ENCODE measurements around the gene RHNO1. TPM values are rescaled to one million over a fixed set of nuclear protein-coding genes. Genes with fewer than 3 reads are reported as not detected.

Gene RHNO1
- polyA plus RNA-seq, 1 donor from 2014 or later: 85.8 TPM

DNA sequence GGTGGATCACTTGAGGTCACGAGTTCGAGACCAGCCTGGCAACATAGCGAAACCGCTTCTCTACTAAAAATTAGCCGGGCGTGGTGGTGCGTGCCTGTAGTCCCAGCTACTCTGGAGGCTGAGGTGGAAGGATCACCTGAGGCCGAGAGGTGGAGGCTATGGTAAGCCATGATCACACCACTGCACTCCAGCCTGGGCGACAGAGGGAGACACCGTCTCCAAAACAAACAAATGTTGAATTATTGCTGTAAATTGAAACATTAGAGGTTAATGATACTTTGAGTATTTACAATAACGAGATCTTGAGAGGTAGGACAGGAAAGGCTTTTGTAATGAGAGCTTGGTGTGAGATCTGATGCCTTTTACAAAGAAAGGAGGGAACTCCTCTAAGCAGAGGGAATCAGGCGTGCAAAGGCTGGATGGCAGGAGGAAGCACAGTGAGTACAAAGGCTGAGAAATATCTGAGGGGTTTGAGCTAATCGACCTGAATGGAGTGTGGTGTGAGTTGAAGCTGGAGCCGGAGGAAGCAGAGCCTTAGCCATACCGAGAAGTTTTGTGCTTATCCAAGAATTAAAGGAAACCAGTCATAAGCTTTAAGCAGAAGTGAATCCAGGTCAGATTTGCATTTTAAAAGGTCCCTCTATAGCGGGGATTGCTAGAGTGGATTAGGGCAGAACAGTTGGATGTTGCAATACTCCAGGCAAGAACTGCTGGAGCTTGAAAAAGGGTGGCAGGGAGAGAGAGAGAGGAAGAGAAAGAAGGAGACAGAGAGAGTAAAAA, 1.1 kb downstream of the RHNO1 start:
- peak overlapping the region; percentile 81 for H2AFZ ChIP-seq (ENCODE audit: low read depth, low read length)
- peak overlapping the region; percentile 80 for H3K27ac ChIP-seq (ENCODE audit: low read length)
- no peaks in the 10 kb centered on the region for H3F3A ChIP-seq (ENCODE audit: insufficient read depth, low read length, poor library complexity, severe bottlenecking)
- H3K79me2 ChIP-seq (replicated peaks; ENCODE audit: insufficient read depth, low read length): peaks cover 32% of the 10 kb centered on the region
- H3K27me3 ChIP-seq (ENCODE audit: insufficient read depth, low read depth, low read length): no peaks in the 10 kb centered on the region
- H4K20me1 ChIP-seq (ENCODE audit: insufficient read depth): no peaks in the 10 kb centered on the region
- peak overlapping the region; percentile 85 for H3K9ac ChIP-seq (ENCODE audit: low read length)
- peak overlapping the region; percentile 86 for H3K4me3 ChIP-seq (ENCODE audit: low read length)
- TF ChIP-seq TAF1 (IDR thresholded peaks at IDR 0.05; ENCODE audit: low read depth): no peak
- TF ChIP-seq MXI1 (conservative IDR thresholded peaks at IDR 0.05; ENCODE audit: poor library complexity, severe bottlenecking): no peak
- TF ChIP-seq, protein P1, sequence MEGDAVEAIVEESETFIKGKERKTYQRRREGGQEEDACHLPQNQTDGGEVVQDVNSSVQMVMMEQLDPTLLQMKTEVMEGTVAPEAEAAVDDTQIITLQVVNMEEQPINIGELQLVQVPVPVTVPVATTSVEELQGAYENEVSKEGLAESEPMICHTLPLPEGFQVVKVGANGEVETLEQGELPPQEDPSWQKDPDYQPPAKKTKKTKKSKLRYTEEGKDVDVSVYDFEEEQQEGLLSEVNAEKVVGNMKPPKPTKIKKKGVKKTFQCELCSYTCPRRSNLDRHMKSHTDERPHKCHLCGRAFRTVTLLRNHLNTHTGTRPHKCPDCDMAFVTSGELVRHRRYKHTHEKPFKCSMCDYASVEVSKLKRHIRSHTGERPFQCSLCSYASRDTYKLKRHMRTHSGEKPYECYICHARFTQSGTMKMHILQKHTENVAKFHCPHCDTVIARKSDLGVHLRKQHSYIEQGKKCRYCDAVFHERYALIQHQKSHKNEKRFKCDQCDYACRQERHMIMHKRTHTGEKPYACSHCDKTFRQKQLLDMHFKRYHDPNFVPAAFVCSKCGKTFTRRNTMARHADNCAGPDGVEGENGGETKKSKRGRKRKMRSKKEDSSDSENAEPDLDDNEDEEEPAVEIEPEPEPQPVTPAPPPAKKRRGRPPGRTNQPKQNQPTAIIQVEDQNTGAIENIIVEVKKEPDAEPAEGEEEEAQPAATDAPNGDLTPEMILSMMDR (IDR thresholded peaks at IDR 0.05; ENCODE audit: poor library complexity, severe bottlenecking): no peak
- no peak for TF ChIP-seq RAD21 (conservative IDR thresholded peaks at IDR 0.05)
- no peak for TF ChIP-seq EP300 (conservative IDR thresholded peaks at IDR 0.05; ENCODE audit: poor library complexity, severe bottlenecking)
- TF ChIP-seq POLR2AphosphoS5 (IDR thresholded peaks at IDR 0.05): no peak
- TF ChIP-seq REST (IDR thresholded peaks at IDR 0.05; ENCODE audit: borderline replicate concordance): no peak
- no peak for TF ChIP-seq SMC3 (conservative IDR thresholded peaks at IDR 0.05; ENCODE audit: poor library complexity)
- TF ChIP-seq EZH2 (IDR thresholded peaks at IDR 0.05; ENCODE audit: borderline replicate concordance, insufficient read depth, low read length, poor library complexity, severe bottlenecking): no peak
- H3K9me2 ChIP-seq (ENCODE audit: insufficient read depth, low read length): no peaks in the 10 kb centered on the region
- no peaks in the 10 kb centered on the region for H3K9me3 ChIP-seq (ENCODE audit: low read length)
- peak overlapping the region; percentile 74 for H3K4me2 ChIP-seq (ENCODE audit: low read length)
- no peaks in the 10 kb centered on the region for H3K36me3 ChIP-seq (ENCODE audit: insufficient read depth, low read length)

GRCh38 chr12:2879853-2880252, 2.8 kb downstream of the RHNO1 start:
- Histone ChIP-seq H3K9ac (ENCODE audit: low read length) (no peak overlapping the region), H3F3A (ENCODE audit: insufficient read depth, low read length, poor library complexity, severe bottlenecking) (no peaks in the 10 kb centered on the region), H3K27me3 (ENCODE audit: insufficient read depth, low read depth, low read length) (no peaks in the 10 kb centered on the region), H2AFZ (ENCODE audit: low read depth, low read length) (no peak overlapping the region), H3K4me2 (ENCODE audit: low read length) (no peak overlapping the region), H3K36me3 (ENCODE audit: insufficient read depth, low read length) (no peaks in the 10 kb centered on the region), H3K4me3 (ENCODE audit: low read length) (no peak overlapping the region), H3K79me2 (replicated peaks; ENCODE audit: insufficient read depth, low read length) (peaks cover 32% of the 10 kb centered on the region), H3K27ac (ENCODE audit: low read length) (no peak overlapping the region), H3K9me2 (ENCODE audit: insufficient read depth, low read length) (no peaks in the 10 kb centered on the region), H3K9me3 (ENCODE audit: low read length) (no peaks in the 10 kb centered on the region), H4K20me1 (ENCODE audit: insufficient read depth) (no peaks in the 10 kb centered on the region)
- TF ChIP-seq, protein P1 (IDR thresholded peaks at IDR 0.05; ENCODE audit: poor library complexity, severe bottlenecking): no peak
- no peak for TF ChIP-seq RAD21 (conservative IDR thresholded peaks at IDR 0.05)
- TF ChIP-seq POLR2AphosphoS5 (IDR thresholded peaks at IDR 0.05): no peak
- TF ChIP-seq EZH2 (IDR thresholded peaks at IDR 0.05; ENCODE audit: borderline replicate concordance, insufficient read depth, low read length, poor library complexity, severe bottlenecking): no peak
- TF ChIP-seq TAF1 (IDR thresholded peaks at IDR 0.05; ENCODE audit: low read depth): no peak
- TF ChIP-seq REST (IDR thresholded peaks at IDR 0.05; ENCODE audit: borderline replicate concordance): no peak
- TF ChIP-seq EP300 (conservative IDR thresholded peaks at IDR 0.05; ENCODE audit: poor library complexity, severe bottlenecking): no peak
- no peak for TF ChIP-seq SMC3 (conservative IDR thresholded peaks at IDR 0.05; ENCODE audit: poor library complexity)
- TF ChIP-seq MXI1 (conservative IDR thresholded peaks at IDR 0.05; ENCODE audit: poor library complexity, severe bottlenecking): no peak
